Neural crest cell (in vitro differentiated cells): Measurements from ENCODE around the gene HDGFL2. TPM values are rescaled to one million over a fixed set of nuclear protein-coding genes. Genes with fewer than 3 reads are reported as not detected.

ENCODE experiments used
- DNase-seq: peaks from one replicate; pipeline ENCODE4 v3.0.0; 2021; ENCODE audit warnings: low read depth, mixed read lengths, low spot score
- H3K27ac Mint-ChIP-seq: one replicate; pipeline ENCODE4 v1.8.0; 2021; ENCODE audit warnings: mild to moderate bottlenecking, mixed read lengths; ENCODE audit not compliant: unreplicated experiment
- H3K27me3 Mint-ChIP-seq: 2 replicates; pipeline ENCODE4 v1.8.0; 2021; ENCODE audit warnings: low read depth, mild to moderate bottlenecking, mixed read lengths
- H3K36me3 Mint-ChIP-seq: 2 replicates; pipeline ENCODE4 v1.8.0; 2021; ENCODE audit warnings: low read depth, mild to moderate bottlenecking, mixed read lengths
- H3K4me1 Mint-ChIP-seq: 2 replicates; pipeline ENCODE4 v1.8.0; 2021; ENCODE audit warnings: mixed read lengths
- H3K4me3 Mint-ChIP-seq: one replicate; pipeline ENCODE4 v1.8.0; 2021; ENCODE audit warnings: mild to moderate bottlenecking, mixed read lengths
- H3K9me3 Mint-ChIP-seq: 2 replicates; pipeline ENCODE4 v1.8.0; 2021; ENCODE audit warnings: mixed read lengths
- total RNA-seq: library from RNA; stranded (reverse); gene quantifications from 2 replicates; pipeline ENCODE4 v1.2.1, GENCODE V29; 2021
- TF ChIP-seq, protein P1 (sequence below): fragments of 200-600 bp; sonication (generic); conservative IDR thresholded peaks from 2 replicates; pipeline ENCODE4 v1.5.0; 2021; ENCODE audit warnings: antibody characterized with exemption, mild to moderate bottlenecking

The HDGFL2 gene
- total RNA-seq, 1 donor from 2014 or later, result 110 TPM

DNA sequence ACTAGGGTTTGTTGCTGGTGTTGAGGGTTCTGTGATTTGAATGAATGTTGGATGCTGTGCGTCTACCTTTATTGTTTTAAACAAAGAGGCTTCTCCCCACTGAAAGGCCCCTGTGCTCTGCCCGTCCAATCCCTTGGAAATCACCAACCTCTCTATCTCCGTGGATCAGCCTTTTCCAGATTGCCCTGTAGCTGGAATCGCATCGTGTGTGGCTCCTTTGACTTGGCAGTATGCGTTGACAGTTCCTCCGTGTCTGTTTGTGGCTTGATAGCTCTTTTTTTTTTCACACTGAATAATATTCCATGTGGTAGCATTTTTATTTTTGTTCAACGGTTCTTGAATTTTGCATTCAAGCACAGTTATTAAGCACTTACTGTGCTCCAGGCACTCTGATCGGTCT lies 37.7 kb upstream of the HDGFL2 start:
- Mint-ChIP-seq H3K27me3 (no peaks in the 10 kb centered on the region), H3K4me3 (no peak overlapping the region), H3K36me3 (peaks cover 14% of the 10 kb centered on the region), H3K9me3 (no peaks in the 10 kb centered on the region), H3K4me1 (no peaks in the 10 kb centered on the region), H3K27ac (peak overlapping the region; percentile 37)
- TF ChIP-seq, protein P1, sequence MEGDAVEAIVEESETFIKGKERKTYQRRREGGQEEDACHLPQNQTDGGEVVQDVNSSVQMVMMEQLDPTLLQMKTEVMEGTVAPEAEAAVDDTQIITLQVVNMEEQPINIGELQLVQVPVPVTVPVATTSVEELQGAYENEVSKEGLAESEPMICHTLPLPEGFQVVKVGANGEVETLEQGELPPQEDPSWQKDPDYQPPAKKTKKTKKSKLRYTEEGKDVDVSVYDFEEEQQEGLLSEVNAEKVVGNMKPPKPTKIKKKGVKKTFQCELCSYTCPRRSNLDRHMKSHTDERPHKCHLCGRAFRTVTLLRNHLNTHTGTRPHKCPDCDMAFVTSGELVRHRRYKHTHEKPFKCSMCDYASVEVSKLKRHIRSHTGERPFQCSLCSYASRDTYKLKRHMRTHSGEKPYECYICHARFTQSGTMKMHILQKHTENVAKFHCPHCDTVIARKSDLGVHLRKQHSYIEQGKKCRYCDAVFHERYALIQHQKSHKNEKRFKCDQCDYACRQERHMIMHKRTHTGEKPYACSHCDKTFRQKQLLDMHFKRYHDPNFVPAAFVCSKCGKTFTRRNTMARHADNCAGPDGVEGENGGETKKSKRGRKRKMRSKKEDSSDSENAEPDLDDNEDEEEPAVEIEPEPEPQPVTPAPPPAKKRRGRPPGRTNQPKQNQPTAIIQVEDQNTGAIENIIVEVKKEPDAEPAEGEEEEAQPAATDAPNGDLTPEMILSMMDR, result no peak
- no peak for DNase-seq

DNA sequence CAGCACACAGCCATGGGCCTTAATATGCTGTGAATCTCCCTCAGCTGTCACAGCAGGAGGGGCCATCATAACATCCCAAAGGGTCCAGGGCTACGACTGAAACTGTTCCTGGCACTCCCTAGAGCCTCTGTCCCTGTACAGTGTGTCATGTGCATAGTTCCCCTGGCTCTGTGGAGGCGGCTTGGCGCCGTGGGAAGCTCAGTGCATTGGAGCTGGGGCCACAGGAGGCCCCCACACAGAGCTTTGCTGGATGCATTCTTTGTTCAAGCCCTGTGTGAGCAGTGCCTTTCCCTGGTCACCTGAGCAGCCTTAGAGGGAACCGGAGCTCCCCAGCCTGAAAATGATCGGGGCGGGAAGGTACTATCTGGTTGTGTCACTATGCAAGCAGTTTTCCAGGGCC lies 35.9 kb upstream of the HDGFL2 start:
- Mint-ChIP-seq H3K27ac (no peak overlapping the region), H3K4me1 (no peaks in the 10 kb centered on the region), H3K36me3 (peaks cover 11% of the 10 kb centered on the region), H3K9me3 (no peaks in the 10 kb centered on the region), H3K27me3 (no peaks in the 10 kb centered on the region), H3K4me3 (no peak overlapping the region)
- no peak for DNase-seq
- TF ChIP-seq, protein P1, result no peak

DNA sequence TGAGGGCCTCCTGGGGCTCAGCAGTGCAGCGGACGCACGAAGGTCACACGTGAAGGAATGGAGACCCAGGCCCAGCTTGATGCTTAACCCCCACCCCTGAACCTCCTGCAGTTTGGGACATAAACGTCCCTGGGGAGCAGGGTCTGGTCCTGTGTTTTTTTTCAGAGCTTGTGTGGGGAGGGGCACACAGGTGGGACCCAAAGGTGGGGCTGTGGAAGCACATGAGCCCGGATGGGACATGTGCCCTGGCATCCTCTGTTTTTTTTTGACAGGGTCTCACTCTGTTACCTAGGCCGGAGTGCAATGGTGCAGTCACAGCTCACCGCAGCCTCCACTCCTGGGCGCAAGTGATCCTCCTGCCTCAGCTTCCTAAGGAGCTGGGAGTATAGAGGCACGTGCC lies 35.0 kb upstream of the HDGFL2 start:
- Mint-ChIP-seq H3K27ac (no peak overlapping the region), H3K9me3 (no peaks in the 10 kb centered on the region), H3K27me3 (peaks cover 2% of the 10 kb centered on the region), H3K4me3 (no peak overlapping the region), H3K4me1 (no peaks in the 10 kb centered on the region), H3K36me3 (peaks cover 8% of the 10 kb centered on the region)
- TF ChIP-seq, protein P1, result no peak
- no peak for DNase-seq

DNA sequence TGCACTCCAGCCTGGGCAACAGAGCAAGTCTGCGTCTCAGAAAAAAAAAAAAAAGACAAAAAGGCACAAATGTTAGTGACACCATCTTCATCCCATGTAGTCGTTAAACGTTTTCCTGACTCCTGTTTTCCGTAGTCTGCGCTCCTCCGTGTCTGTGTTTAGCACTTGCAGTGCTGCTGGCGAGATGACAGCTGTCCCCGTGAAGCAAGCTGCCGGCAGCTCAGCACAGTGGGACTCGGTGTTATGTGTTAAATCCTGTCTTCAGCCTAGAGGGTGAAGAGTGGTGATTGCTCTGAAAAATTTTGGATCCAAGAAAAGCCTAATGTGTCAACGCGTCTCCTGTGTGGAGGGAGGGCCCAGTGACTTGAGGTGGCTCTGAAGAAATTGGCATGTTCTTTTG lies 32.9 kb upstream of the HDGFL2 start:
- TF ChIP-seq, protein P1, result no peak
- Mint-ChIP-seq H3K4me1 (no peaks in the 10 kb centered on the region), H3K36me3 (peaks cover 11% of the 10 kb centered on the region), H3K27me3 (peaks cover 5% of the 10 kb centered on the region), H3K27ac (no peak overlapping the region), H3K9me3 (no peaks in the 10 kb centered on the region), H3K4me3 (no peak overlapping the region)
- no peak for DNase-seq

DNA sequence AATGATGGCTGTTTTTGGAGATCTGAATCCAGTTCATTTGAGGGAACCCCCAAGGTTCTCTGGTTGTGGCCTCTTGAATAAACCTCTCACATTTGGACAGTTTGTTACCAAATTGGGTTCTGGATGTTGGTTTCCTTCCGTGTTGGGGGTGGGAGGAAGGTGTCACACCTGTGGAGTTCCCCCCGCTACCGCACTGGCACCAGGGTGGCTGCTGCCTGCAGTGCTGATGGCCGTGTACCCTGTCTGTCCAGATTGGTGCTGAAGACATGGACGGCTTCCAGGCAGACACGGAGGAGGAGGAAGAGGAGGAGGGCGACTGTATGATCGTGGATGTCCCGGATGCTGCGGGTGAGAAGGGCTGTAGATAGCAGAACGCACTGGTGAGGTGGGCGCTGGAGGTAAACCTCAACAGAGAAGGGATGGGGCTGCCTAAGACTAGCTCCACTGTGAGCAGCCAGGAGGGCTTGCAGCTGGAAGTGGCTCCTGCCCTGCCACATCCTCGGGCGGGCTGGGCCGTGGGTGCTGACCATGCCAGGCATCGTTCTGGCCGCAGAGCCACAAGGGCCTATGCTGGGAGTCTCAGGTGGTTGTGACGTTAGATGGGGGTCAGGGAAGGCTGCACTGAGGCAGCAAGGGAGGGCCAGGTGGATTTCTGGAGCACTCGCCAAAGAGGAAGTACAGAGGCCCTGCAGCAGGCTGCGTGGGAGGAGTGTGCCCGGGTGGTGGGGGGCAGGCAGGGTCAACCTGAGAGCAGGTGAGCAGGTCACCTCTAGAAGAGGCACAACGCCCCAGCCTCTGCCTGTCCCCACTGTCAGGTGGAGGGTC lies 29.9 kb upstream of the HDGFL2 start:
- Mint-ChIP-seq H3K27me3 (peaks cover 5% of the 10 kb centered on the region), H3K4me1 (no peaks in the 10 kb centered on the region), H3K36me3 (peaks cover 6% of the 10 kb centered on the region), H3K4me3 (peak overlapping the region; percentile 45), H3K9me3 (no peaks in the 10 kb centered on the region), H3K27ac (no peak overlapping the region)
- no peak for DNase-seq
- TF ChIP-seq, protein P1, result no peak
